ENCODE measurements around the gene MT1X.

Gene MT1X

GRCh38 chr16:56641166-56641565 lies 41.1 kb upstream of the MT1X start:
- H3K4me1 ChIP-seq (ENCODE audit: insufficient read depth, low read length, poor library complexity, severe bottlenecking) = no peaks in the 10 kb centered on the region
- no peak for TF ChIP-seq EZH2phosphoT487 (IDR thresholded peaks at IDR 0.05; ENCODE audit: borderline replicate concordance)
- no peak for TF ChIP-seq CTCF (conservative IDR thresholded peaks at IDR 0.05; ENCODE audit: low read length)
- no peak overlapping the region for H3K4me2 ChIP-seq (ENCODE audit: low read depth, low read length, poor library complexity, severe bottlenecking)
- H3K9ac ChIP-seq (ENCODE audit: low read depth, low read length, poor library complexity, severe bottlenecking) = no peak overlapping the region
- no peaks in the 10 kb centered on the region for H3K79me2 ChIP-seq (ENCODE audit: insufficient read depth, low read length)
- H2AFZ ChIP-seq (ENCODE audit: low read length) = no peak overlapping the region
- no peaks in the 10 kb centered on the region for H3K9me3 ChIP-seq (ENCODE audit: insufficient read depth, low read depth, low read length)
- no peaks in the 10 kb centered on the region for H3F3A ChIP-seq (ENCODE audit: low read depth)
- H3K27me3 ChIP-seq (ENCODE audit: insufficient read depth, low read length, poor library complexity, severe bottlenecking) = no peaks in the 10 kb centered on the region
- no peaks in the 10 kb centered on the region for H3K36me3 ChIP-seq (ENCODE audit: insufficient read depth, low read length)
- H4K20me1 ChIP-seq (ENCODE audit: insufficient read depth, low read length, poor library complexity, severe bottlenecking) = no peaks in the 10 kb centered on the region
- no peak overlapping the region for H3K4me3 ChIP-seq (ENCODE audit: low read length, poor library complexity, severe bottlenecking)
- no peaks in the 10 kb centered on the region for H3K9me2 ChIP-seq (replicated peaks; ENCODE audit: low read depth, low read length)

- H3K27me3 ChIP-seq (ENCODE audit: insufficient read depth, low read length, poor library complexity, severe bottlenecking) = no peaks in the 10 kb centered on the region
- H3K79me2 ChIP-seq (ENCODE audit: insufficient read depth, low read length) = no peaks in the 10 kb centered on the region
- no peaks in the 10 kb centered on the region for H3F3A ChIP-seq (ENCODE audit: low read depth)
- H3K4me3 ChIP-seq (ENCODE audit: low read length, poor library complexity, severe bottlenecking) = no peak overlapping the region
- no peaks in the 10 kb centered on the region for H3K36me3 ChIP-seq (ENCODE audit: insufficient read depth, low read length)
- no peak overlapping the region for H3K4me2 ChIP-seq (ENCODE audit: low read depth, low read length, poor library complexity, severe bottlenecking)
- H3K9ac ChIP-seq (ENCODE audit: low read depth, low read length, poor library complexity, severe bottlenecking) = no peak overlapping the region
- TF ChIP-seq CTCF (conservative IDR thresholded peaks at IDR 0.05; ENCODE audit: low read length) (peak; percentile 12; the same call in 1 of the 2 replicates), EZH2phosphoT487 (IDR thresholded peaks at IDR 0.05; ENCODE audit: borderline replicate concordance) (no peak)
- H3K4me1 ChIP-seq (ENCODE audit: insufficient read depth, low read length, poor library complexity, severe bottlenecking) = no peaks in the 10 kb centered on the region
- no peak overlapping the region for H2AFZ ChIP-seq (ENCODE audit: low read length)
- no peaks in the 10 kb centered on the region for H4K20me1 ChIP-seq (ENCODE audit: insufficient read depth, low read length, poor library complexity, severe bottlenecking)
- H3K9me3 ChIP-seq (ENCODE audit: insufficient read depth, low read depth, low read length) = no peaks in the 10 kb centered on the region
- no peaks in the 10 kb centered on the region for H3K9me2 ChIP-seq (replicated peaks; ENCODE audit: low read depth, low read length)
These were observed 39.0 kb upstream of the MT1X start for GRCh38 chr16:56643080-56643778.

DNA sequence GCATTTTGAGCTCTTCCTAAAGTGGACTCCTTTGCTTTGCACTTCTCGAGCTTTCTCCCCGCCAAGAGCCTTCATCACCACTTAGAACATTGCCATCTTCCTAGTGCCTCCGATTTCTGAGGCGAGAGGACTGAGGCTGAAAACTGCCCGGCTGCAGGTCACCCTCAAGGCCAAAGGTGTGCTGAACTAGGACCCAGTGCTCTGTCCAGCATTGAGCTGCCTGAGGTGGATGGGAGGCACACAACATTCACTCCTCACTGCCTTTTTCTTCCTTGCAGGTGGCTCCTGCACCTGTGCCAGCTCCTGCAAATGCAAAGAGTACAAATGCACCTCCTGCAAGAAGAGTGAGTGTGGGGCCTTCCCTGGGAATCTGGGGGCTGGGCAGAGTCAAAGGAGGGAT lies 38.4 kb upstream of the MT1X start:
- TF ChIP-seq EZH2phosphoT487 (IDR thresholded peaks at IDR 0.05; ENCODE audit: borderline replicate concordance) = no peak
- no peak for TF ChIP-seq CTCF (conservative IDR thresholded peaks at IDR 0.05; ENCODE audit: low read length)
- Histone ChIP-seq H3K4me1 (ENCODE audit: insufficient read depth, low read length, poor library complexity, severe bottlenecking) (no peaks in the 10 kb centered on the region), H3F3A (ENCODE audit: low read depth) (no peaks in the 10 kb centered on the region), H2AFZ (ENCODE audit: low read length) (no peak overlapping the region), H3K9me2 (replicated peaks; ENCODE audit: low read depth, low read length) (no peaks in the 10 kb centered on the region), H3K4me3 (ENCODE audit: low read length, poor library complexity, severe bottlenecking) (no peak overlapping the region), H3K9me3 (ENCODE audit: insufficient read depth, low read depth, low read length) (no peaks in the 10 kb centered on the region), H3K27me3 (ENCODE audit: insufficient read depth, low read length, poor library complexity, severe bottlenecking) (no peaks in the 10 kb centered on the region), H3K79me2 (ENCODE audit: insufficient read depth, low read length) (no peaks in the 10 kb centered on the region), H3K9ac (ENCODE audit: low read depth, low read length, poor library complexity, severe bottlenecking) (no peak overlapping the region), H3K4me2 (ENCODE audit: low read depth, low read length, poor library complexity, severe bottlenecking) (no peak overlapping the region), H3K36me3 (ENCODE audit: insufficient read depth, low read length) (no peaks in the 10 kb centered on the region), H4K20me1 (ENCODE audit: insufficient read depth, low read length, poor library complexity, severe bottlenecking) (no peaks in the 10 kb centered on the region)
